Fibroblast of pulmonary artery (primary cell): Measurements from ENCODE around the gene ZMIZ2.
A peak's percentile ranks its signal among the peaks of the same experiment; 100 is the strongest.
"Not testable (repeated sequence)": the region's sequence is repeated elsewhere in the genome, so short reads cannot be mapped to it uniquely, and the experiment has no call there.

Experiments used
- DNase-seq: peaks from one replicate; pipeline ENCODE4 v3.0.0-alpha.2; 2010; ENCODE audit warnings: low read depth
- H3K4me3 ChIP-seq: replicated peaks from 2 replicates; pipeline ENCODE4 v1.5.1; 2011; ENCODE audit warnings: low read depth, mild to moderate bottlenecking, control low read depth, low read length, moderate library complexity
- TF ChIP-seq, protein P1 (sequence below): IDR thresholded peaks from 2 replicates; pipeline ENCODE4 v1.5.1; 2011; ENCODE audit warnings: mild to moderate bottlenecking, control low read depth, low read length, inconsistent platforms; ENCODE audit errors: missing control alignments

ZMIZ2 gene, protein sequence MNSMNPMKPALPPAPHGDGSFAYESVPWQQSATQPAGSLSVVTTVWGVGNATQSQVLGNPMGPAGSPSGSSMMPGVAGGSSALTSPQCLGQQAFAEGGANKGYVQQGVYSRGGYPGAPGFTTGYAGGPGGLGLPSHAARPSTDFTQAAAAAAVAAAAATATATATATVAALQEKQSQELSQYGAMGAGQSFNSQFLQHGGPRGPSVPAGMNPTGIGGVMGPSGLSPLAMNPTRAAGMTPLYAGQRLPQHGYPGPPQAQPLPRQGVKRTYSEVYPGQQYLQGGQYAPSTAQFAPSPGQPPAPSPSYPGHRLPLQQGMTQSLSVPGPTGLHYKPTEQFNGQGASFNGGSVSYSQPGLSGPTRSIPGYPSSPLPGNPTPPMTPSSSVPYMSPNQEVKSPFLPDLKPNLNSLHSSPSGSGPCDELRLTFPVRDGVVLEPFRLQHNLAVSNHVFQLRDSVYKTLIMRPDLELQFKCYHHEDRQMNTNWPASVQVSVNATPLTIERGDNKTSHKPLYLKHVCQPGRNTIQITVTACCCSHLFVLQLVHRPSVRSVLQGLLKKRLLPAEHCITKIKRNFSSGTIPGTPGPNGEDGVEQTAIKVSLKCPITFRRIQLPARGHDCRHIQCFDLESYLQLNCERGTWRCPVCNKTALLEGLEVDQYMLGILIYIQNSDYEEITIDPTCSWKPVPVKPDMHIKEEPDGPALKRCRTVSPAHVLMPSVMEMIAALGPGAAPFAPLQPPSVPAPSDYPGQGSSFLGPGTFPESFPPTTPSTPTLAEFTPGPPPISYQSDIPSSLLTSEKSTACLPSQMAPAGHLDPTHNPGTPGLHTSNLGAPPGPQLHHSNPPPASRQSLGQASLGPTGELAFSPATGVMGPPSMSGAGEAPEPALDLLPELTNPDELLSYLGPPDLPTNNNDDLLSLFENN

DNA sequence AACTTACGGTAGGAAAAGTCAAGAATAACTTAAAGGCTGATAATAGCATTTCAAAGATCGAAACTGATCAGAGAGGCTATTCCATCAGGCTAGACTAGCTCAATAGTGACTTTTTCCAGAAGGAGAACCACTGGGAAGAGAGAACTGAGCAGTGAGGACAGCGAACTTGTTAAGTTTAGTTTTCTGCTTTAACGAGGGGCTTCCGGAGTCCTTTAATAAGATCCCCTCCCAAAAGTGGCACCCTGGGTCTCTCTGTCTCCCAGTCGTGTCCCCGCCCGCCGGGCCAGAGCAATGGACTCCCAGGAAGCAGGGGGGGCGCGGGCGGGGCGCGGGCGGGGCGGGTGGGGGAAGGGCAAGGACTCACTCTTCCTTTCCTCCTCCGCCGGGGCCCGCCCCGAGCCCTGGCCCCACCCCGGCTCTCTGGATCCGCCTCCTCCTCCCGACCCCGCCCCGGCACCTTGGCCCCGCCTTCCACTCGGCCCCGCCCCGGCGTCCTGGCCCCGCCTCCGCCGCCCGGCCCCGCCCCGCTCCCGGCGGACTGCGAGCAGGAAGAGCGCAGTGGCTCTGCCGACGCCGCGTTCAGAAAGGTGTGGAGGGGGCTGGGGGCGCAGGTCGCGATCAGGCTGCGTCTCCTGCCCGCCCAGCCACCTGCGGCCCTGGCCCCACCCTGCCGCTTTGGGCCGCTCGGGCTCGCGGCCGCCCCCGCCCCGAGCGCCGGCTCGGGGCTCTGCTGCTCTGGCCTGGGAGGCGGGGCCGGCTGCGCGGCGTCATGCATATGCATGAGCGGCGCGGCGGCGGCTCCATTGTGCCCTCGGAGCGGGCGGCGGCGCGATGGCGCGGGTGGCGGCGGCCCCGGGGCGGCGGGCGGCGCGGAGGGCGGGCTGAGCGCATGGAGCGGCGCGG lies at the start of gene ZMIZ2:
TSS of gene ZMIZ2 (plus strand) at position 803 of the 903 bp plus-strand sequence. CDS start 7,403 bp downstream, outside the sequence.
- DNase-seq, result peak; percentile 86
- H3K4me3 ChIP-seq, result peak within 1 kb of the TSS; percentile 75
- TF ChIP-seq, protein P1, sequence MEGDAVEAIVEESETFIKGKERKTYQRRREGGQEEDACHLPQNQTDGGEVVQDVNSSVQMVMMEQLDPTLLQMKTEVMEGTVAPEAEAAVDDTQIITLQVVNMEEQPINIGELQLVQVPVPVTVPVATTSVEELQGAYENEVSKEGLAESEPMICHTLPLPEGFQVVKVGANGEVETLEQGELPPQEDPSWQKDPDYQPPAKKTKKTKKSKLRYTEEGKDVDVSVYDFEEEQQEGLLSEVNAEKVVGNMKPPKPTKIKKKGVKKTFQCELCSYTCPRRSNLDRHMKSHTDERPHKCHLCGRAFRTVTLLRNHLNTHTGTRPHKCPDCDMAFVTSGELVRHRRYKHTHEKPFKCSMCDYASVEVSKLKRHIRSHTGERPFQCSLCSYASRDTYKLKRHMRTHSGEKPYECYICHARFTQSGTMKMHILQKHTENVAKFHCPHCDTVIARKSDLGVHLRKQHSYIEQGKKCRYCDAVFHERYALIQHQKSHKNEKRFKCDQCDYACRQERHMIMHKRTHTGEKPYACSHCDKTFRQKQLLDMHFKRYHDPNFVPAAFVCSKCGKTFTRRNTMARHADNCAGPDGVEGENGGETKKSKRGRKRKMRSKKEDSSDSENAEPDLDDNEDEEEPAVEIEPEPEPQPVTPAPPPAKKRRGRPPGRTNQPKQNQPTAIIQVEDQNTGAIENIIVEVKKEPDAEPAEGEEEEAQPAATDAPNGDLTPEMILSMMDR, result no peak

DNA sequence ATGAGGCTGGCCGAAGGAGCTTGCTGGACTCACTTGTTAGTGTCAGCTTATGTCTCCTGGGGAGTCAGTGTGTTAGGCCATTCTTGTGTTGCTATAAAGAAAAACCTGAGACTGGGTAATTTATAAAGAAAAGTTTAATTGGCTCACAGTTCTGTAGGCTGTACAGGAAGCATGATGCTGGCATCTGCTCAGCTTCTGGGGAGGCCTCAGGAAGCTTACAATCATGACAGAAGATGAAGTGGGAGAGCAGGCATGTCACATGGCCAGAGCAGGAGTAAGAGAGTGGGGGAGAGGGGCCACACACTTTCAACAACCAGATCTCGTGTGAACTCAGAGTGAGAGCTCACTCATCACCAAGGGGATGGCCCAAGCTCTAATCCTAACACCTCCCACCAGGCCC lies 49.0 kb upstream of the ZMIZ2 start:
- DNase-seq, H3K4me3 ChIP-seq: not testable (repeated sequence)

DNA sequence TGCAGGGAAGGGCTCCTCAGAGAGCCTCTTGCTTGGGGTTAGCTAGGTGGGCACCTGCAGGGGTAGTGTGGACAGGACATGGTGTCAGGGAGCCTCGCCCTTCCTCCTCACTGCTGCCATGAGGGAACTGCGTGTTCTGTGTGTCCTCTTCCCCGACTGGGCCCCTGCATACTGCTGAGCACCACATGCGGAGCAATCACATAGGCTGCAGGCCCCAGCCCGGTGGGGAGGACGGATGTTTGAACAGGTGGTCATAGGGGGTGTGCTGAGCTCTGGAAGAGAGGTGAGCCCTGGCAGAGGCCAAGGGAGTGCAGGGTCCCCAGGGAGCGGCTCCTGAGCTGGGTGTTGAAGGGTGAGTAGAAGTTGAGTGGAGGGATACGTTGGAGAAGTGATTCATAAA lies 48.3 kb upstream of the ZMIZ2 start:
- H3K4me3 ChIP-seq, result no peak overlapping the region
- TF ChIP-seq, protein P1, result no peak
- DNase-seq, result no peak

DNA sequence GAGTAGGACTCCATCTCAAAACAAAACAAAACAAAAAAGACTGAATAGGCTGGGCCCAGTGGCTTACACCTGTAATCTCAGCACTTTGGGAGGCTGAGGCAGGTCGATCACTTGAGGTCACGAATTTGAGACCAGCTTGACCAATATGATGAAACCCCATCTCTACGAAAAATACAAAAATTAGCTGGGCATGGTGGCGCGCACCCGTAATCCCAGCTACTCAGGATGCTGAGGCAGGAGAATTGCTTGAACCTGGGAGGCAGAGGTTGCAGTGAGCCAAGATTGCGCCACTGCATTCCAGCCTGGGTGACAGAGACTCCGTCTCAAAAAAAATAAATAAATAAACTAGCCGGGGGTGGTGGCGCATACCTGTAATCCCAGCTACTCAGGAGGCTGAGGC lies 45.3 kb upstream of the ZMIZ2 start:
- H3K4me3 ChIP-seq, DNase-seq: not testable (repeated sequence)

DNA sequence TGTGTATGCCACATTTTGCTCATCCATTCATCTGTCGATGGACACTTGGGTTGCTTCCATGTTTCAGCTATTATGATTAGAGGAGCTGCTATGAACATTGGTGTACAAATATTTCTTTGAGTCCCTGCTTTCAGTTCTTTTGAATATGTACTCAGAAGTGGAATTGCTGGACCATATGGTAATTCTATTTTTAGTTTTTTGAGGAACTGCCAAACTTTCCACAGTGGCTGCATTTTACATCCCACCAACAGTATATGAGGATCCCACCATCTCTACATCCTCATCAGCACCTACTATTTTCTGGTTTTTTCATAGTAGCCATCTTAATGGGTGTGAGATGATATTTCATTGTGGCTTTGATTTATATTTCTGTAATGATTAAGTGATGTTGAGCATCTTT lies 44.7 kb upstream of the ZMIZ2 start:
- TF ChIP-seq, protein P1, result no peak
- H3K4me3 ChIP-seq, result no peak overlapping the region
- no peak for DNase-seq

DNA sequence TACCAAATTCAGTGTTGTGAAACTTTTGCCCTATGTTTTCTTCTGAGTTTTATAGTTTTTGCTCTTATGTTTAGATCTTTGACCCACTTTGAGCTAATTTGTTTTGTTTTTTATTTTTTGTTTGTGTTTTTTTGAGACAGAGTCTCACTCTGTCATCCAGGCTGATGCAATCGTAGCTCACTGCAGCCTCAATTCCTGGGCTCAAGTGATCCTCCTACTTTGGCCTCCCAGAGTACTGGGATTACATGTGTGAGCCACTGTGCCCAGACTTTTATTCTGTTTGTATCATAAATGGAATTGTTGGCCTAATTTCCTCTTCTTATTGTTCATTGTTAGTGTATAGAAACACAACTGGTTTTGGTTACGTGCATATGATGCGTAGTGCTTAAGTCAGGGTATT lies 43.2 kb upstream of the ZMIZ2 start:
- no peak for DNase-seq
- TF ChIP-seq, protein P1, result no peak
- H3K4me3 ChIP-seq, result no peak overlapping the region

DNA sequence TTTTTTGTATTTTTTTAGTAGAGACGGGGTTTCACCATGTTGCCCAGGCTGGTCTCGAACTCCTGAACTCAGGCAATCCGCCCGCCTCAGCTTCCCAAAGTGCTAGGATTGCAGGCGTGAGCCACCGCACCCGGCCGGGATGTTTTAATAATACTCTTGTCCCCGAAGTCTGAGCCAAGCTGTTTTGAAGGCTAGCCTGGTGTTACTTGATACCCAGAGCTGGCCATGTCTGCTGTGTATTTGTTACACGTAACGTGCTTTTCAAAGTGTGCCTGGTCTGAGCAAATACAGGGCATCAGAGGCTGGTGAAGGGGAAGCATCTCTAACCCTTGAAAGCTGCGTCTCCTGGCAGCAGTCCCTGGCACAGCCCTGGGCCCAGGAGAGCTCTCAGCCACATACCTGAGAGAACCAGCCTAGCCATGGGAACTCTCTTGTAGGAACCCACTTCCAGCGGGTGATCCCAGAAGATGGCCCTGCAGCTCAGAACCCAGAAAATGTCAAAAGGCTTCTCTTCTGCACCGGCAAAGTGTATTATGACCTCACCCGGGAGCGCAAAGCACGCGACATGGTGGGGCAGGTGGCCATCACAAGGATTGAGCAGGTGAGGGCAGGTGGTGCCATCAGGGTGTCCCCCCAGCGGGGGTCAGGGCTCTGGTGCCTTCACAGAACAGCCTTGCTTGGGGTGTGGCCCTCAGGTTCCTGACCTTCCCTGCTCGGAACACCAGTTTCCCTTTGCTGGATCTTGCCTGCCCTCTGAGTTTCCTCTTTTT lies 41.7 kb upstream of the ZMIZ2 start:
- H3K4me3 ChIP-seq, result no peak overlapping the region
- TF ChIP-seq, protein P1, result no peak
- DNase-seq, result no peak
